AG04449 (cell line): ENCODE data around the gene AGAP4.
"Not testable (repeated sequence)": the region's sequence is repeated elsewhere in the genome, so short reads cannot be mapped to it uniquely, and the experiment has no call there.

Source experiments
- CTCF ChIA-PET: fragments of 350-600 bp; formaldehyde crosslinking; extraction: SDS; loops from one replicate; lab custom pipeline; 2021; ENCODE audit warnings: antibody characterized with exemption; lab: Yijun Ruan, JAX
- POLR2A ChIA-PET: fragments of 400-600, 350-600 bp; formaldehyde crosslinking; extraction: SDS; loops from one replicate; lab custom pipeline; 2020; ENCODE audit warnings: antibody characterized with exemption, inconsistent platforms; lab: Yijun Ruan, JAX
- DNase-seq: peaks from one replicate; pipeline ENCODE4 v3.0.0-alpha.2; 2010; ENCODE audit warnings: low read depth, low spot score
- H3K4me3 ChIP-seq: 2 replicates; pipeline ENCODE4 v1.5.1; 2011; ENCODE audit warnings: low read depth, mild to moderate bottlenecking, control low read depth, low read length

AGAP4 gene

GRCh38 chr10:45787212-45787741 is 60.0 kb downstream of the AGAP4 start:
- CTCF ChIA-PET, POLR2A ChIA-PET, DNase-seq, H3K4me3 ChIP-seq: not testable (repeated sequence)

- H3K4me3 ChIP-seq, POLR2A ChIA-PET, DNase-seq, CTCF ChIA-PET: not testable (repeated sequence)
These were observed 61.1 kb downstream of the AGAP4 start for GRCh38 chr10:45786217-45786616.
